ENCODE results near the gene RNASE1. TPM values are rescaled to one million over a fixed set of nuclear protein-coding genes. Genes with fewer than 3 reads are reported as not detected.

Gene RNASE1
- total and polyA plus RNA-seq, 2 experiments from 2014 or later, result 0.56 to 1.7 TPM

DNA sequence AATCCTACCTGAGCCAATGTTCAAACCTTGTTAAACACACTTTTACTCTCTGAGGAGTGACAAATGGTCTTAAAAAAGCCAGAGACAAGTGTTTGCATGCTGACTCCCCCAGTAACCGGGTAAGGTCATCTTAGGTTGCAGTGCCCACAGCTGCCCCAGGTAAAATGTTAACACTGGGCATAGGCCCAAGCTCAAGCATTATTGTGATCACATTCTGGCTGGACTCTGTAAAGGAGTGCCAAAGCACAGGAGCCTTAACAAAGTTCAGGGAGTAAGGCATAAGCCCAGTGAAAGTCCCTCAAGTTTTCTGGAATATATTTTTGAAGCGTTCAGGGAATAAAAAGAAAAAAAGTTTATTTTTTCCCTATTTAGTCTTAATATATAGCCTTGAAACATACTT, 48.3 kb downstream of the RNASE1 start:
- 0 out of 2 replicates have a peak, but pooled peaks cover 5% of the 10 kb centered on the region for H3K4me1 ChIP-seq (ENCODE audit: insufficient read depth)
- H3K27ac ChIP-seq (ENCODE audit: low read depth), result no peak overlapping the region
- H3K27ac Mint-ChIP-seq, result no peak overlapping the region
- H3K9me2 ChIP-seq (ENCODE audit: insufficient read depth), result 0 out of 2 replicates have a peak, but pooled peaks cover 11% of the 10 kb centered on the region
- DNase-seq (ENCODE audit: low spot score) (no peak), ATAC-seq (no peak)
- peaks cover 38% of the 10 kb centered on the region for H3K9me3 Mint-ChIP-seq
- H3K4me2 ChIP-seq, result no peak overlapping the region
- no peaks in the 10 kb centered on the region for H4K20me1 ChIP-seq (replicated peaks; ENCODE audit: insufficient read depth)
- H3K4me1 Mint-ChIP-seq, result peaks cover 18% of the 10 kb centered on the region
- no peaks in the 10 kb centered on the region for H3K27me3 ChIP-seq (ENCODE audit: insufficient read depth)
- H3F3A ChIP-seq (replicated peaks; ENCODE audit: low read depth), result no peaks in the 10 kb centered on the region
- no peak overlapping the region for H3K4me3 ChIP-seq
- TF ChIP-seq, protein P1, sequence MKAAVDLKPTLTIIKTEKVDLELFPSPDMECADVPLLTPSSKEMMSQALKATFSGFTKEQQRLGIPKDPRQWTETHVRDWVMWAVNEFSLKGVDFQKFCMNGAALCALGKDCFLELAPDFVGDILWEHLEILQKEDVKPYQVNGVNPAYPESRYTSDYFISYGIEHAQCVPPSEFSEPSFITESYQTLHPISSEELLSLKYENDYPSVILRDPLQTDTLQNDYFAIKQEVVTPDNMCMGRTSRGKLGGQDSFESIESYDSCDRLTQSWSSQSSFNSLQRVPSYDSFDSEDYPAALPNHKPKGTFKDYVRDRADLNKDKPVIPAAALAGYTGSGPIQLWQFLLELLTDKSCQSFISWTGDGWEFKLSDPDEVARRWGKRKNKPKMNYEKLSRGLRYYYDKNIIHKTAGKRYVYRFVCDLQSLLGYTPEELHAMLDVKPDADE (IDR thresholded peaks at IDR 0.05), result no peak
- TF ChIP-seq REST (IDR thresholded peaks at IDR 0.05; ENCODE audit: unreplicated experiment), result no peak
- TF ChIP-seq POLR2AphosphoS5 (IDR thresholded peaks at IDR 0.05; ENCODE audit: low read depth), result no peak
- TF ChIP-seq, protein P2, sequence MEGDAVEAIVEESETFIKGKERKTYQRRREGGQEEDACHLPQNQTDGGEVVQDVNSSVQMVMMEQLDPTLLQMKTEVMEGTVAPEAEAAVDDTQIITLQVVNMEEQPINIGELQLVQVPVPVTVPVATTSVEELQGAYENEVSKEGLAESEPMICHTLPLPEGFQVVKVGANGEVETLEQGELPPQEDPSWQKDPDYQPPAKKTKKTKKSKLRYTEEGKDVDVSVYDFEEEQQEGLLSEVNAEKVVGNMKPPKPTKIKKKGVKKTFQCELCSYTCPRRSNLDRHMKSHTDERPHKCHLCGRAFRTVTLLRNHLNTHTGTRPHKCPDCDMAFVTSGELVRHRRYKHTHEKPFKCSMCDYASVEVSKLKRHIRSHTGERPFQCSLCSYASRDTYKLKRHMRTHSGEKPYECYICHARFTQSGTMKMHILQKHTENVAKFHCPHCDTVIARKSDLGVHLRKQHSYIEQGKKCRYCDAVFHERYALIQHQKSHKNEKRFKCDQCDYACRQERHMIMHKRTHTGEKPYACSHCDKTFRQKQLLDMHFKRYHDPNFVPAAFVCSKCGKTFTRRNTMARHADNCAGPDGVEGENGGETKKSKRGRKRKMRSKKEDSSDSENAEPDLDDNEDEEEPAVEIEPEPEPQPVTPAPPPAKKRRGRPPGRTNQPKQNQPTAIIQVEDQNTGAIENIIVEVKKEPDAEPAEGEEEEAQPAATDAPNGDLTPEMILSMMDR (conservative IDR thresholded peaks at IDR 0.05; ENCODE audit: low read depth in 2 of 2), result no peak
- no peak for TF ChIP-seq NANOG (IDR thresholded peaks at IDR 0.05; ENCODE audit: borderline replicate concordance)
- no peak for TF ChIP-seq JUNB (IDR thresholded peaks at IDR 0.05; ENCODE audit: unreplicated experiment)
- TF ChIP-seq ZNF114 (CRISPR knock-in tag; IDR thresholded peaks at IDR 0.05), result no peak
- TF ChIP-seq STAT1 (IDR thresholded peaks at IDR 0.05; ENCODE audit: unreplicated experiment), result no peak
- TF ChIP-seq EZH2phosphoT487 (IDR thresholded peaks at IDR 0.05; ENCODE audit: unreplicated experiment), result no peak
- TF ChIP-seq ZNF331 (CRISPR knock-in tag; IDR thresholded peaks at IDR 0.05; ENCODE audit: low read depth), result no peak
- no peak for TF ChIP-seq EZH2 (IDR thresholded peaks at IDR 0.05; ENCODE audit: low read depth, unreplicated experiment)
- no peak for TF ChIP-seq CREB1 (CRISPR knock-in tag; IDR thresholded peaks at IDR 0.05; ENCODE audit: low read depth)
- TF ChIP-seq ZNF462 (CRISPR knock-in tag; IDR thresholded peaks at IDR 0.05), result no peak
- H3K36me3 Mint-ChIP-seq (ENCODE audit: low read depth), result peaks cover 30% of the 10 kb centered on the region
- H2AFZ ChIP-seq, result no peak overlapping the region
- H3K27me3 Mint-ChIP-seq (ENCODE audit: insufficient read depth, low read depth, poor library complexity), result peaks cover 3% of the 10 kb centered on the region
- H3K36me3 ChIP-seq (ENCODE audit: insufficient read depth), result peaks cover 7% of the 10 kb centered on the region
- H3K4me3 Mint-ChIP-seq, result no peak overlapping the region
- H3K79me2 ChIP-seq (replicated peaks; ENCODE audit: insufficient read depth), result no peaks in the 10 kb centered on the region
